ENCODE measurements around the gene GABRG3. TPM values are rescaled to one million over a fixed set of nuclear protein-coding genes. Genes with fewer than 3 reads are reported as not detected.

GABRG3 gene
- total and polyA plus RNA-seq, 10 of the 15 experiments (the other 5 are each of a cell fraction or from before 2014, with no cell fraction given), result 0.15 TPM; not detected in 9

DNA sequence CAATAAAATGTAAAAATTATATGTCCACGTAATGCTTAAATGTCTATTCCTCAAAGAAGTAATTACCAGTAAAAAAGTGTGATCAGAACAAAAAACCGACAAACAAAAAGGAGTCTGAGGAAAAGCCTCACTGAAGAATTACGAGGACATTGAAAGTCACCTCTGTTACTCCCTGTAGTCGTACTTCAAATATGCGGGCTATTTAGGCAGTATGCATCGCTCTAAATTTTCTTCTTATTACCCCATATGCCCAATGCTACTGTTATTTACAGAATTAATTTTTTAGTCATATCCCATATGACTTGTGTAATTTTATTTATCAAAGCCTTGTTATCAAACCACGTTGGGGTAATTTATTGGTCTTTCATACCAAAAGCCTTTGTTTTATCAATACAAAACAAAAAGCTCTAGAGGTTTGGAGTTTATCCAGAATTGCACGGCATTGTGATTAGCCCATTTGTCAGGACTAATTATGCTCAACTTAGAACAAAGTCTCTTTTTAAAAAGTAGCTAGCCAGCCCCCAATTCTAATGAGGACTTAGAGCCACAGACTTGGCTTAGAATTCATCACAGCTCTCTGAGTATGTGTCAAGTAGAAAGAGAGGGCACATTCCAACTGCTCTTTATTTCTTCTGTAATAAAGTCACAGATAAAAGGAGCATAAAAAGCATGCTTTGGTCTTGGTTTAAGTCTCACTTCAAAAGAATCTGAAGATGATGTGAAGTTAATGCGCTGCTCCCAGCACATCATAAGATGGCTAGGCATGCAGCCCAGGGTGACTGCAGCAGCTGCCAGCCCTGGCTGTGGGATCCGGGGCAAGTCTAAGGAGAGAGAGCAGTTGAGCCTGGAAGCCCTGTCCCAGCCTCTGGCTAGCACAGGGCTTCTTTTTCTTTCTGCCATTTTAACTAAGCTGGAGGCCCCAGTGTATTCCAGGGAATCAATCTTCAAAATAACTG is 521.0 kb downstream of the GABRG3 start:
- H3K36me3 ChIP-seq (ENCODE audit: control insufficient read depth in 2 of 2, insufficient read depth in 2 of 2, low read length in 1 of 2), result no peaks in the 10 kb centered on the region
- no peak overlapping the region for H3K27ac ChIP-seq (ENCODE audit: control insufficient read depth, insufficient read depth)
- FAIRE-seq, result no peak
- H3K79me2 ChIP-seq (ENCODE audit: control insufficient read depth, insufficient read depth, low read length), result no peaks in the 10 kb centered on the region
- ChIA-PET POLR2A (no interaction called here), SMC1A (ENCODE audit: uncharacterized antibody, unreplicated experiment) (no interaction called here), RAD21 (ENCODE audit: unreplicated experiment) (no interaction called here), CTCF (no interaction called here)
- H3K4me2 ChIP-seq (ENCODE audit: control insufficient read depth, insufficient read depth), result no peak overlapping the region
- TF ChIP-seq EED (IDR thresholded peaks at IDR 0.05; ENCODE audit: low read depth) (no peak), EZH2 (IDR thresholded peaks at IDR 0.05; ENCODE audit: borderline replicate concordance, control insufficient read depth, low read depth, low read length) (no peak), PML (IDR thresholded peaks at IDR 0.05; ENCODE audit: low read length) (no peak), KDM1A (IDR thresholded peaks at IDR 0.05; ENCODE audit: borderline replicate concordance) (no peak), RFX5 (IDR thresholded peaks at IDR 0.05; ENCODE audit: low read depth, low read length) (no peak)
- no peak for ATAC-seq
- in situ Hi-C loops (cut with MboI) (no loop called here), intact Hi-C loops (cut with micrococcal nuclease; ENCODE audit: unreplicated experiment) (no loop called here)
- H3K27me3 ChIP-seq (replicated peaks in 1 of 2; ENCODE audit: control insufficient read depth in 2 of 2, insufficient read depth in 2 of 2, low read length in 1 of 2), result no peaks in the 10 kb centered on the region
- no peak overlapping the region for H3K9ac ChIP-seq (ENCODE audit: control insufficient read depth, insufficient read depth, low read length)
- H2AFZ ChIP-seq (ENCODE audit: control insufficient read depth, low read depth, low read length), result no peak overlapping the region
- no peak for DNase-seq (ENCODE audit: low read depth, low spot score)
- H3K4me3 ChIP-seq, result no peak overlapping the region
- BruUV-seq (replicated peaks), result no TSS peak
- H3K4me1 ChIP-seq (ENCODE audit: control insufficient read depth, insufficient read depth, low read length), result no peaks in the 10 kb centered on the region
- H4K20me1 ChIP-seq (ENCODE audit: control insufficient read depth, insufficient read depth), result no peaks in the 10 kb centered on the region
- 26% methylated on average over 10 of the region's 10 CpGs for WGBS (ENCODE audit: insufficient coverage, insufficient replicate concordance, low lambda C conversion rate, missing lambda C conversion rate)
- H3K9me3 ChIP-seq (replicated peaks; ENCODE audit: control insufficient read depth, insufficient read depth, low read length), result no peaks in the 10 kb centered on the region; the same call in 2 of the 3 replicates

DNA sequence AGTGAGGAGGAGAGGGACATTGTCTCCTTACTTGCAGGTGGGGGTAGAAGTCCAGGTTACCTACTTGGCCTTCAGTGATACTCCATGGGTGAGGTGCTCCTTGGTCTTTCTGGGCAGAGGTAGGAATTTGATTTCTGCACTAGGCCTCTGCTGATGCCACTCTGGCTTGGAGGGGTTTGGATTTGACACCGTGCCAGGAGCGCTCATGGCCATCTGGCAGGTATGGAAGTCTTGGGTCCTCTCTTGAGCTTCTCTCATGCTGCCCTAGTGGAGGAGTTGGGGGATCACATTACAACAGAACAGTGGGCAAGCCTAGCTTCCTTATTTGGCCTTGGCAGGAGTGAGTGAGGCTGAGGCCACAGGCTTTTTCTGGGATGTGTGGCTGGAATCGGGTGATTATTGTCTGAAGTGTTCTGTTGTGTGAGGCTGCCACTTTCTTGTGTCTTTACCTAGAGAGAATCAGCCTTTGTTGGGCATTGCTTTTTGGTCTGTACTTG is 525.0 kb downstream of the GABRG3 start:
- no peak for FAIRE-seq
- Histone ChIP-seq H3K4me1 (ENCODE audit: control insufficient read depth, insufficient read depth, low read length) (no peaks in the 10 kb centered on the region), H3K4me2 (ENCODE audit: control insufficient read depth, insufficient read depth) (no peak overlapping the region), H3K9me3 (replicated peaks; ENCODE audit: control insufficient read depth, insufficient read depth, low read length) (no peaks in the 10 kb centered on the region; the same call in 2 of the 3 replicates), H3K27me3 (replicated peaks in 1 of 2; ENCODE audit: control insufficient read depth in 2 of 2, insufficient read depth in 2 of 2, low read length in 1 of 2) (no peaks in the 10 kb centered on the region), H3K9ac (ENCODE audit: control insufficient read depth, insufficient read depth, low read length) (no peak overlapping the region), H3K36me3 (ENCODE audit: control insufficient read depth in 2 of 2, insufficient read depth in 2 of 2, low read length in 1 of 2) (no peaks in the 10 kb centered on the region), H4K20me1 (ENCODE audit: control insufficient read depth, insufficient read depth) (no peaks in the 10 kb centered on the region), H3K4me3 (no peak overlapping the region), H3K79me2 (ENCODE audit: control insufficient read depth, insufficient read depth, low read length) (no peaks in the 10 kb centered on the region), H2AFZ (ENCODE audit: control insufficient read depth, low read depth, low read length) (no peak overlapping the region), H3K27ac (ENCODE audit: control insufficient read depth, insufficient read depth) (no peak overlapping the region)
- WGBS (ENCODE audit: insufficient coverage, insufficient replicate concordance, low lambda C conversion rate, missing lambda C conversion rate), result 42% methylated on average over 3 of the region's 3 CpGs
- CTCF ChIA-PET, result no interaction called here
- no TSS peak for BruUV-seq (replicated peaks)
- in situ Hi-C loops (cut with MboI) (no loop called here), intact Hi-C loops (cut with micrococcal nuclease; ENCODE audit: unreplicated experiment) (no loop called here)
- POLR2A ChIA-PET, result no interaction called here
- ATAC-seq, result no peak
- RAD21 ChIA-PET (ENCODE audit: unreplicated experiment), result no interaction called here
- no peak for DNase-seq (ENCODE audit: low read depth, low spot score)
- SMC1A ChIA-PET (ENCODE audit: uncharacterized antibody, unreplicated experiment), result no interaction called here
- TF ChIP-seq E2F8 (IDR thresholded peaks at IDR 0.05; ENCODE audit: low read depth, partially characterized antibody), result no peak
- TF ChIP-seq CHD1 (IDR thresholded peaks at IDR 0.05; ENCODE audit: low read depth, low read length), result no peak
- no peak for TF ChIP-seq ASH2L (IDR thresholded peaks at IDR 0.05; ENCODE audit: borderline replicate concordance, low read depth)
- no peak for TF ChIP-seq NFYA (IDR thresholded peaks at IDR 0.05; ENCODE audit: borderline replicate concordance, low read depth, low read length)
